ENCODE measurements around the gene CENPW. TPM values are rescaled to one million over a fixed set of nuclear protein-coding genes. Genes with fewer than 3 reads are reported as not detected.

CENPW gene
- total and polyA plus RNA-seq, 2 experiments from 2014 or later, result 16.5 to 303 TPM

GRCh38 chr6:126374372-126374771, 34.5 kb downstream of the CENPW start:
- Histone ChIP-seq H3K79me2 (replicated peaks; ENCODE audit: insufficient read depth) (peaks cover 12% of the 10 kb centered on the region; the same call in 1 of the 2 replicates), H4K20me1 (replicated peaks; ENCODE audit: insufficient read depth) (no peaks in the 10 kb centered on the region; the same call in 1 of the 2 replicates), H3K4me3 (no peak overlapping the region), H3K27me3 (ENCODE audit: insufficient read depth) (no peaks in the 10 kb centered on the region), H3K36me3 (ENCODE audit: insufficient read depth) (no peaks in the 10 kb centered on the region), H3K4me2 (no peak overlapping the region), H3K27ac (ENCODE audit: low read depth) (no peak overlapping the region), H3K9me2 (ENCODE audit: insufficient read depth) (0 out of 2 replicates have a peak, but pooled peaks cover 4% of the 10 kb centered on the region), H2AFZ (no peak overlapping the region), H3F3A (replicated peaks; ENCODE audit: low read depth) (no peaks in the 10 kb centered on the region), H3K4me1 (ENCODE audit: insufficient read depth) (no peaks in the 10 kb centered on the region)
- no peak overlapping the region for H3K4me3 Mint-ChIP-seq
- peaks cover 8% of the 10 kb centered on the region; the same call in 2 of the 3 replicates for H3K36me3 Mint-ChIP-seq (ENCODE audit: low read depth)
- no peak for DNase-seq (ENCODE audit: low spot score)
- H3K27me3 Mint-ChIP-seq (ENCODE audit: insufficient read depth, low read depth, poor library complexity), result no peaks in the 10 kb centered on the region
- no peak for ATAC-seq
- no peaks in the 10 kb centered on the region for H3K9me3 Mint-ChIP-seq
- H3K4me1 Mint-ChIP-seq, result peaks cover 8% of the 10 kb centered on the region; the same call in 2 of the 3 replicates
- no peak overlapping the region for H3K27ac Mint-ChIP-seq
- TF ChIP-seq JUNB (IDR thresholded peaks at IDR 0.05; ENCODE audit: unreplicated experiment), result no peak
- TF ChIP-seq CTCF (conservative IDR thresholded peaks at IDR 0.05; ENCODE audit: low read depth in 2 of 2), result no peak
- no peak for TF ChIP-seq REST (IDR thresholded peaks at IDR 0.05; ENCODE audit: unreplicated experiment)
- no peak for TF ChIP-seq ZNF331 (CRISPR knock-in tag; IDR thresholded peaks at IDR 0.05; ENCODE audit: low read depth)
- TF ChIP-seq EZH2 (IDR thresholded peaks at IDR 0.05; ENCODE audit: low read depth, unreplicated experiment), result no peak
- TF ChIP-seq ETS1 (IDR thresholded peaks at IDR 0.05), result no peak
- TF ChIP-seq NANOG (IDR thresholded peaks at IDR 0.05; ENCODE audit: borderline replicate concordance), result no peak
- no peak for TF ChIP-seq ZNF114 (CRISPR knock-in tag; IDR thresholded peaks at IDR 0.05)
- no peak for TF ChIP-seq STAT1 (IDR thresholded peaks at IDR 0.05; ENCODE audit: unreplicated experiment)
- TF ChIP-seq CREB1 (CRISPR knock-in tag; IDR thresholded peaks at IDR 0.05; ENCODE audit: low read depth), result no peak
- TF ChIP-seq POLR2AphosphoS5 (IDR thresholded peaks at IDR 0.05; ENCODE audit: low read depth), result no peak
- no peak for TF ChIP-seq EZH2phosphoT487 (IDR thresholded peaks at IDR 0.05; ENCODE audit: unreplicated experiment)
- no peak for TF ChIP-seq ZNF462 (CRISPR knock-in tag; IDR thresholded peaks at IDR 0.05)
